GM12801 (cell line): ENCODE measurements around the gene SLC7A8.

ENCODE experiments used
- TF ChIP-seq, protein P1 (sequence below): IDR thresholded peaks from one replicate; pipeline ENCODE4 v1.5.1; 2011; ENCODE audit warnings: control low read depth; ENCODE audit not compliant: insufficient read length; ENCODE audit errors: extremely low read depth

Gene SLC7A8

DNA sequence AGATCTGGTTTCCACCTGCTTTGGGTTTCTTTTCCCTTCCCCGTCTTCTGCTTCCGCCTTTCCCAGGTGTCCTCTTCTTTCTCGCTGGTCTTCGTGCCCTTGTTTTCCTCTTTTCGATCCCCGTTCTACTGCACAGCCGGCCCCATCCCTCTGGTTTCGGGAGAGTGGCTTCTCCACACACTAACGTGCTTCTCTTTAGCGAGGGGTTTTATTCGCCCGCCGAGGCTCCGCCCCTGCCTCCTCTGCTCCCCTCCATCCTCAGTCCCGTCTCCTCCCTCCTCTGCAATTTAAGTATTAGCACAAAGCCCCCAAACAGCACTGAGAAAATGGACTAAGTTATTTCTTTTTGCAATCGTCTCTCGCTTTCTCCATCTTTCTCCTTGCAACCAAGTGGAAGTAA, at the start of gene SLC7A8:
Gene SLC7A8, minus strand, starts transcription at position 182 of the 400 bp plus-strand sequence. CDS start 746 bp downstream, outside the sequence.
- TF ChIP-seq, protein P1, sequence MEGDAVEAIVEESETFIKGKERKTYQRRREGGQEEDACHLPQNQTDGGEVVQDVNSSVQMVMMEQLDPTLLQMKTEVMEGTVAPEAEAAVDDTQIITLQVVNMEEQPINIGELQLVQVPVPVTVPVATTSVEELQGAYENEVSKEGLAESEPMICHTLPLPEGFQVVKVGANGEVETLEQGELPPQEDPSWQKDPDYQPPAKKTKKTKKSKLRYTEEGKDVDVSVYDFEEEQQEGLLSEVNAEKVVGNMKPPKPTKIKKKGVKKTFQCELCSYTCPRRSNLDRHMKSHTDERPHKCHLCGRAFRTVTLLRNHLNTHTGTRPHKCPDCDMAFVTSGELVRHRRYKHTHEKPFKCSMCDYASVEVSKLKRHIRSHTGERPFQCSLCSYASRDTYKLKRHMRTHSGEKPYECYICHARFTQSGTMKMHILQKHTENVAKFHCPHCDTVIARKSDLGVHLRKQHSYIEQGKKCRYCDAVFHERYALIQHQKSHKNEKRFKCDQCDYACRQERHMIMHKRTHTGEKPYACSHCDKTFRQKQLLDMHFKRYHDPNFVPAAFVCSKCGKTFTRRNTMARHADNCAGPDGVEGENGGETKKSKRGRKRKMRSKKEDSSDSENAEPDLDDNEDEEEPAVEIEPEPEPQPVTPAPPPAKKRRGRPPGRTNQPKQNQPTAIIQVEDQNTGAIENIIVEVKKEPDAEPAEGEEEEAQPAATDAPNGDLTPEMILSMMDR, result no peak

DNA sequence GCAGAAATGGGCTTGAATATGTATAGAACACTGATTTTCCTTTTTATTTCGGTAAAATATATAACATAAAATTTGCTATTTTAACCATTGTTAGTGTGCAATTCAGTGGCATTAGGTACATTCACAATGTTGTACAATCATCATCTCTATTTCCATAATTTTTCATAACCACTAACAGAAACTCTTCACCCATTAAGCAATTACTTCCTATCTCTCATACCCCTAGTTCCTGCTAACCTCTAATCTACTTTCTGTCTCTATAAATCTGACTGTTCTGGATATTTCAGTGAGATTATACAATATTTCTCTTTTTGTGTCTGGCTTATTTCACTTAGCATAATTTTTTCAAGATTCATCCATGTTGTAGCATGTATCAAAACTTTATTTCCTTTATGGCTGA, 45.4 kb upstream of the SLC7A8 start:
- TF ChIP-seq, protein P1, result no peak

DNA sequence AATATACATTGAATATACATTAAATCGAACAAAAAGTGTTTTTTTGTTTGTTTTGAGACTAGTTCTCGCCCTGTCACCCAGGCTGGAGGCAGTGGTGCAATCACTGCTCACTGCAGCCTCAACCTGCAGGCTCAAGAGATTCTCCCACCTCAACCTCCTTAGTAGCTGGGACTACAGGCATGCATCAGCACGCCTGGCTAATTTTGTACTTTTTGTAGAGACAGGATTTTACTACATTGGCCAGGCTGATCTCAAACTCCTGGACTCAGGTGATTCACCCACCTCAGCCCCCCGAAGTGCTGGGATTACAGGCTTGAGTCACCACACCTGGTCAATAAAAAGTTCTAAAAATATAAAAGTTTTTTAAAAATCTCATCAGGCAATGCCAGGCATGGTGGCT, 44.1 kb upstream of the SLC7A8 start:
- TF ChIP-seq, protein P1, result no peak

DNA sequence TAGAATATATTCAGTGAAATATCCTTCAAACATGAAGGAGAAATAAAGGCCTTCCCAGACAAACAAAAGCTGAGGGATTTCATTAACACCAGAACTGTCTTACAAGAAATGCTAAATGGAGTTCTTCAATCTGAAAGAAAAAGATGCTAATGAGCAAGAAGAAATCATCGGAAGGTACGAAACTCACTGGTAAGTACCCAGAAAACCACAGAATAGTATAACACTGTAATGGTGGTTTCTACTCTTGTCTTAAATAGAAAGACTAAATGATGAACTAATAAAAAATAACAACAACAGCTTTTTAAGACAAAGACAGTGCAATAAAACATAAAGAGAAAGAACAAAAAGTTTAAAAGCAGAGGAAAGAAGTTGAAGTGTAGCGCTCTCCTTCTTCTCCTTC, 35.6 kb upstream of the SLC7A8 start:
- TF ChIP-seq, protein P1, result no peak

DNA sequence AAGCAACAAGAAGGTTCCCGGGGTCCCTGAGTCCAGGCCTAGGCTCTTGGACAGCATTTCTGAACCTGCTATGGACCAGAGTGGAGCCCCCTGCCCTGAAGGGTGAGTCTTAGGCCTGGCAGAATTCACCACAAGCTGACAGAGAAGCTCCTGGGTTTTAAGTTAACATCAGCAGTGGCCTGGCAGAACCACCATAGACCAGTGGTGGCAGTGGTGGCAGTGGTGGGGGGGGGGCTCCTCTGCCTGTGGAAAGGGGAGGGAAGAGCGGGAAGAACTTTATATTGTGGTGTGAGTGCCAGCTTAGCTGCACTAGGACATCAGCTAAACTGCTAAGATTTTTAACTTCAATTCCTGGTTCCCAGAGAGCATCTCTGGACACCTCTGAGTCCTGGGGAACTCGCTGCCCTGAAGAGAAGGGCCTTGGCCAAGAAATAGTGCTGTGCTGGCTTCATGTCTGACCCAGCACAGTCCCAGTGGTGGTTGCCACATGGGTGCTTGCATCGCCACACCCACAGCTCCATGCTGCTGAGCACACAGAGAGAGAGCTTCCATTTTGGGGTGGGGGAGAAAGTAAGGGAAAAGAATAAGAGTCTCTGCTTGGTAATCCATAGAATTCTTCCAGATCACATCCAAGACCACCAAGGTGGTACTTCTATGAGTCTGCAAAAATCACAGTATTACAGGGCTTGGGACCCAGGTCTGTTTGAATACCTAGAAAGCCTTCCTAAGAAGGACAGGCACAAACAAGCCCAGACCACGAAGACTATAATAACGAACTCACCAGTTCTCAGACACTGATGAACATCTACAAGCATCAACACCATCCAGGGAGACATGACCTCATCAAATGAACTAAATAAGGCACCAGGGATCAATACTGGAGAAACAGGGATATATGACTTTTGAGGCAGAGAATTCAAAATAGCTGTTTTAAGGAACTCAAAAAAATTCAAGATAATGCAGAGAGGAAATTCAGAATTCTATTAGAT, 33.9 kb upstream of the SLC7A8 start:
- TF ChIP-seq, protein P1, result no peak

DNA sequence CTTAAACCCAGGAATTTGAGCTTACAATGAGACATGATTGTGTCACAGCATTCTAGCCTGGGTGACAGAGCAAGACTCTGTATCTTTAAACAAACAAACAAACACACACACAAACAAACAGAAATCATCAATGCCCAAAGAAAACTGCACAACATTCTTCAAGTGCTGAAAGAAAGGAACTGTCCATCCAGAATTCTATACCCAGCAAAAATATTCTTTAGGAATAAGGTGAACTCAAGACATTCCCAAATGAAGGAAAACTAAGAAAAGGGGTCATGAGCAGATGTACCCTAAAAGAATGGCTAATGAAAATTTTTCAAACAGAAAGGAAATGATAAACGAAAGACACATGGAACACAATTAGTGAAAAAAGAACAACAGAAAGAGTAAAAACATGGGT, 32.0 kb upstream of the SLC7A8 start:
- TF ChIP-seq, protein P1, result no peak

DNA sequence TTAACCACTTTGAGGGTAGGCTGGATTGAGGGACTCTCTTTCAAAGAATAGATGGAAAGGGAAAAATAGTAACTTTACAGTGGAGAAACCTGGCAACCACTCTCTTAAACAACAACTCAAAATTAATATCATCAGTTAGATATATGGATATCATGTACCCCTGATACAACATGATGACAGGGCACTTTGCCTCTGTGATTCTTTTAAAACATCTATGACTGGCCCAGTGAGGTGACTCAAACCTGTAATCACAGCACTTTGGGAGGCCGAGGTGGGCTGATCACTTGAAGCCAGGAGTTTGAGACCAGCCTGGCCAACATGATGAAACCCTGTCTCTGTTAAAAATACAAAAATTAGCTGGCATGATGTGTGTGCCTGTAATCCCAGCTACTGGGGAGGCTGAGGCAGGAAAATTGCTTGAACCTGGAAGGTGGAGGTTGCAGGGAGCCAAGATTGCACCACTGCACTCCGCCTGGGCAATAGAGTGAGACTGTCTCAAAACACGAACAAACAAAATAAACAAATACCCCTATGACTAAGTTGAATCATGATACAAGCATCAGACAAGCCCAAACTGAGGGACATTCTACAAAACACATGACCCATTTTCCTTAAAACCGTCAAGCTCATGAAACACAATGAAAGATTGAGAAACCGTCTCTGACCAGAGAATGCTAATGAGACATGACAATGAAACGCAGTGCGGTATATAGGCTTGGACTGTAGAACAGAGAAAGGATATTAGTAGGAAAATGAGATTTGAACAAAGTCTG, 26.4 kb upstream of the SLC7A8 start:
- TF ChIP-seq, protein P1, result no peak
